SK-N-SH (cell line): ENCODE measurements around the gene SPDEF. TPM values are rescaled to one million over a fixed set of nuclear protein-coding genes. Genes with fewer than 3 reads are reported as not detected.

Source experiments
- CTCF ChIA-PET: fragments of 300-600, 350-600 bp; formaldehyde crosslinking; extraction: SDS; loops from one replicate; lab custom pipeline; 2021; lab: Yijun Ruan, JAX
- POLR2A ChIA-PET: fragments of 350-600 bp; sonication (Branson Sonifier 250); formaldehyde crosslinking; extraction: SDS; loops from one replicate; lab custom pipeline; 2020; ENCODE audit warnings: antibody characterized with exemption, inconsistent platforms; lab: Yijun Ruan, JAX
- DNase-seq: peaks from one replicate; pipeline ENCODE4 v3.0.0; 2012
- H2AFZ ChIP-seq: fragments of 200-600 bp; sonication (generic); 2 replicates; pipeline ENCODE4 v1.8.1; 2016; ENCODE audit warnings: antibody characterized with exemption, mild to moderate bottlenecking, low read depth
- H3F3A ChIP-seq: fragments of 200-600 bp; sonication (generic); replicated peaks from 2 replicates; pipeline ENCODE3; 2016; ENCODE audit warnings: antibody characterized with exemption, mild to moderate bottlenecking; ENCODE audit not compliant: insufficient read depth
- H3K27ac ChIP-seq, 2 experiments: fragments of 200-500 bp in 1 of 2; fragments of 200-600 bp in 1 of 2; sonication (Bioruptor generic) in 1 of 2; sonication (generic), shearing (Covaris generic) in 1 of 2; 2 replicates each; pipeline versions ENCODE4 v1.5.1 to v1.6.1; 2014 to 2016; ENCODE audit warnings: low read depth in 2 of 2, inconsistent platforms in 1 of 2, low read length in 1 of 2, mild to moderate bottlenecking in 1 of 2, mixed read lengths in 1 of 2
- H3K27me3 ChIP-seq: fragments of 200-600 bp; sonication (generic), shearing (Covaris generic); 2 replicates; pipeline ENCODE4 v1.6.1; 2016; ENCODE audit warnings: mixed run types; ENCODE audit not compliant: insufficient read depth
- H3K36me3 ChIP-seq, 2 experiments: fragments of 200-500 bp in 1 of 2; fragments of 200-600 bp in 1 of 2; sonication (Bioruptor generic) in 1 of 2; sonication (generic) in 1 of 2; replicated peaks in 1 of 2; 2 replicates each; pipeline versions ENCODE3 to v1.5.1; 2014 to 2016; ENCODE audit warnings: low read length in 1 of 2, mild to moderate bottlenecking in 1 of 2; ENCODE audit not compliant: insufficient read depth in 2 of 2, control insufficient read depth in 1 of 2
- H3K4me1 ChIP-seq, 2 experiments: fragments of 200-500 bp in 1 of 2; fragments of 200-600 bp in 1 of 2; sonication (Bioruptor generic) in 1 of 2; sonication (generic), shearing (Covaris generic) in 1 of 2; 2 replicates each; pipeline versions ENCODE4 v1.5.1 to v1.6.1; 2014 to 2016; ENCODE audit warnings: low read depth in 1 of 2, low read length in 1 of 2, mixed run types in 1 of 2; ENCODE audit not compliant: insufficient read depth in 2 of 2, control insufficient read depth in 1 of 2
- H3K4me2 ChIP-seq: fragments of 200-600 bp; sonication (generic), shearing (Covaris generic); 2 replicates; pipeline ENCODE4 v1.6.1; 2017; ENCODE audit warnings: mixed run types
- H3K4me3 ChIP-seq, 2 experiments: fragments of 200-500 bp in 1 of 2; fragments of 200-600 bp in 1 of 2; sonication (Bioruptor generic) in 1 of 2; sonication (generic), shearing (Covaris generic) in 1 of 2; 2 replicates each; pipeline versions ENCODE4 v1.5.1 to v1.8.1; 2014 to 2016; ENCODE audit warnings: low read depth in 2 of 2, inconsistent platforms in 1 of 2, low read length in 1 of 2, mild to moderate bottlenecking in 1 of 2, mixed read lengths in 1 of 2, moderate library complexity in 1 of 2
- H3K79me2 ChIP-seq: fragments of 200-600 bp; sonication (generic); 2 replicates; pipeline ENCODE4 v1.8.1; 2017; ENCODE audit warnings: mild to moderate bottlenecking; ENCODE audit not compliant: insufficient read depth
- H3K9ac ChIP-seq: fragments of 200-600 bp; sonication (generic); 2 replicates; pipeline ENCODE4 v1.6.1; 2017; ENCODE audit warnings: mixed run types
- H3K9me2 ChIP-seq: fragments of 200-600 bp; sonication (generic); 2 replicates; pipeline ENCODE4 v1.6.1; 2017; ENCODE audit warnings: mixed run types
- H3K9me3 ChIP-seq: fragments of 200-600 bp; sonication (generic); 2 replicates; pipeline ENCODE4 v1.6.1; 2017; ENCODE audit warnings: mixed run types, mild to moderate bottlenecking, moderate library complexity
- H4K20me1 ChIP-seq: fragments of 200-600 bp; sonication (generic); 2 replicates; pipeline ENCODE4 v1.6.1; 2017; ENCODE audit warnings: mild to moderate bottlenecking, mixed run types; ENCODE audit not compliant: insufficient read depth
- CHD2 ChIP-seq: fragments of 150-350 bp; IDR thresholded peaks from 2 replicates; pipeline ENCODE4 v1.6.1; 2018; ENCODE audit warnings: low read length; ENCODE audit not compliant: partially characterized antibody
- ELF1 ChIP-seq: IDR thresholded peaks from 2 replicates; pipeline ENCODE4 v1.4.0; 2012
- FOSL2 ChIP-seq: IDR thresholded peaks from 2 replicates; pipeline ENCODE4 v1.4.0; 2012; ENCODE audit warnings: low read depth, mild to moderate bottlenecking, moderate library complexity, borderline replicate concordance
- FOXM1 ChIP-seq: IDR thresholded peaks from 2 replicates; pipeline ENCODE4 v1.4.0; 2012; ENCODE audit warnings: low read depth, mild to moderate bottlenecking
- MEF2A ChIP-seq: IDR thresholded peaks from 2 replicates; pipeline ENCODE4 v1.4.0; 2012; ENCODE audit warnings: low read depth, borderline replicate concordance
- MXI1 ChIP-seq: IDR thresholded peaks from 2 replicates; pipeline ENCODE4 v1.6.1; 2012; ENCODE audit warnings: mild to moderate bottlenecking, low read depth, low read length, improper control_type of control experiment
- RAD21 ChIP-seq: IDR thresholded peaks from 2 replicates; pipeline ENCODE4 v1.6.1; 2012; ENCODE audit warnings: mild to moderate bottlenecking, low read length
- RCOR1 ChIP-seq: fragments of 150-350 bp; IDR thresholded peaks from 2 replicates; pipeline ENCODE4 v1.6.1; 2017; ENCODE audit warnings: antibody characterized with exemption, low read length
- RFX5 ChIP-seq: IDR thresholded peaks from 2 replicates; pipeline ENCODE4 v1.6.1; 2012; ENCODE audit warnings: mild to moderate bottlenecking, improper control_type of control experiment, low read length
- RXRA ChIP-seq: IDR thresholded peaks from 2 replicates; pipeline ENCODE4 v1.4.0; 2012; ENCODE audit warnings: low read depth, mild to moderate bottlenecking, borderline replicate concordance
- SMC3 ChIP-seq: IDR thresholded peaks from 2 replicates; pipeline ENCODE4 v1.6.1; 2012; ENCODE audit warnings: low read depth, low read length, improper control_type of control experiment
- TAF1 ChIP-seq: IDR thresholded peaks from 2 replicates; pipeline ENCODE4 v1.6.1; 2012; ENCODE audit warnings: low read depth, mild to moderate bottlenecking, low read length, moderate library complexity, borderline replicate concordance
- TEAD4 ChIP-seq: IDR thresholded peaks from 2 replicates; pipeline ENCODE4 v1.4.0; 2012; ENCODE audit warnings: mild to moderate bottlenecking, borderline replicate concordance; ENCODE audit not compliant: insufficient read depth
- USF1 ChIP-seq: IDR thresholded peaks from 2 replicates; pipeline ENCODE4 v1.4.0; 2012; ENCODE audit warnings: low read depth, borderline replicate concordance
- USF2 ChIP-seq: fragments of 150-350 bp; IDR thresholded peaks from 2 replicates; pipeline ENCODE4 v1.6.1; 2017; ENCODE audit warnings: antibody characterized with exemption, low read length, low read depth, borderline replicate concordance
- ZBTB33 ChIP-seq: IDR thresholded peaks from 2 replicates; pipeline ENCODE4 v1.4.0; 2012; ENCODE audit warnings: low read depth, borderline replicate concordance
- WGBS: methylation state at CpG from one replicate; pipeline ENCODE4 v1.1.6; 2017; ENCODE audit warnings: low lambda C conversion rate; 5-methylcytosine and 5-hydroxymethylcytosine counted together
- polyA plus RNA-seq, 3 experiments: library from polyadenylated mRNA; depleted of rRNA; stranded (reverse); fragments of >200 nt; gene quantifications; 2 replicates each; pipeline ENCODE4 v1.2.3, GENCODE V29; 2012

SPDEF gene
- polyA plus RNA-seq, 1 of the 3 experiments (the other 2 are of a cell fraction) = 0.10 TPM

GRCh38 chr6:34573567-34574183 is 17.5 kb upstream of the SPDEF start:
- H3K4me2 ChIP-seq = no peak overlapping the region
- H3F3A ChIP-seq = no peaks in the 10 kb centered on the region
- WGBS = 68% methylated on average over 4 of the region's 8 CpGs
- H3K36me3 ChIP-seq = no peaks in the 10 kb centered on the region
- H3K9me3 ChIP-seq = no peaks in the 10 kb centered on the region
- POLR2A ChIA-PET = no interaction called here
- peak; percentile 28 for DNase-seq
- H3K4me3 ChIP-seq = no peak overlapping the region
- H3K4me1 ChIP-seq = no peaks in the 10 kb centered on the region; a peak in 1 of 4 replicates
- no peak overlapping the region for H3K9ac ChIP-seq
- H3K27ac ChIP-seq = no peak overlapping the region
- H4K20me1 ChIP-seq = no peaks in the 10 kb centered on the region
- no peaks in the 10 kb centered on the region for H3K9me2 ChIP-seq
- H3K27me3 ChIP-seq = no peaks in the 10 kb centered on the region
- TF ChIP-seq MXI1 = no peak
- TF ChIP-seq RFX5 = no peak
- TF ChIP-seq TAF1 = no peak
- no peak for TF ChIP-seq USF1
- TF ChIP-seq ELF1 = no peak
- no peak for TF ChIP-seq FOSL2
- TF ChIP-seq FOXM1 = no peak
- no peak for TF ChIP-seq RCOR1
- TF ChIP-seq MEF2A = no peak
- no peak for TF ChIP-seq RXRA
- TF ChIP-seq ZBTB33 = no peak
- no peak for TF ChIP-seq TEAD4
- TF ChIP-seq RAD21 = no peak
- no peak for TF ChIP-seq USF2
- TF ChIP-seq, all 33 proteins: peak for 0
- Histone ChIP-seq H2AFZ (no peak overlapping the region), H3K79me2 (no peaks in the 10 kb centered on the region)
- CTCF ChIA-PET = interaction anchor here (0.7 to 2.9 kb wide), 5 partner anchors 18 to 410 kb away, joined by 3 to 9 read pairs (median 4); no protein-coding TSS in a partner anchor

GRCh38 chr6:34572585-34572984 is 16.5 kb upstream of the SPDEF start:
- Histone ChIP-seq H3K9me2 (no peaks in the 10 kb centered on the region), H3K4me1 (no peaks in the 10 kb centered on the region; a peak in 1 of 4 replicates), H3K27ac (no peak overlapping the region), H3K9me3 (no peaks in the 10 kb centered on the region), H3K4me3 (no peak overlapping the region), H3K79me2 (no peaks in the 10 kb centered on the region), H3K36me3 (no peaks in the 10 kb centered on the region), H3F3A (no peaks in the 10 kb centered on the region), H4K20me1 (no peaks in the 10 kb centered on the region), H2AFZ (no peak overlapping the region), H3K4me2 (no peak overlapping the region), H3K9ac (no peak overlapping the region), H3K27me3 (no peaks in the 10 kb centered on the region)
- POLR2A ChIA-PET = no interaction called here
- TF ChIP-seq SMC3 (no peak), TAF1 (no peak), RCOR1 (no peak), CHD2 (no peak)
- CTCF ChIA-PET = interaction anchor here (1.5 kb wide), 1 partner anchor 409 kb away, joined by 3 read pairs; no protein-coding TSS in a partner anchor
- DNase-seq = peak; percentile 22
- WGBS = 89% methylated on average over 3 of the region's 6 CpGs
